Measurements from ENCODE around the gene UBE4B. TPM values are rescaled to one million over a fixed set of nuclear protein-coding genes. Genes with fewer than 3 reads are reported as not detected.
A peak's percentile ranks its signal among the peaks of the same experiment; 100 is the strongest.

UBE4B gene
- total and polyA plus RNA-seq, 2 of the 13 experiments (the other 11 are each of a cell fraction or from before 2014, with no cell fraction given) = 15.2 to 24.8 TPM

DNA sequence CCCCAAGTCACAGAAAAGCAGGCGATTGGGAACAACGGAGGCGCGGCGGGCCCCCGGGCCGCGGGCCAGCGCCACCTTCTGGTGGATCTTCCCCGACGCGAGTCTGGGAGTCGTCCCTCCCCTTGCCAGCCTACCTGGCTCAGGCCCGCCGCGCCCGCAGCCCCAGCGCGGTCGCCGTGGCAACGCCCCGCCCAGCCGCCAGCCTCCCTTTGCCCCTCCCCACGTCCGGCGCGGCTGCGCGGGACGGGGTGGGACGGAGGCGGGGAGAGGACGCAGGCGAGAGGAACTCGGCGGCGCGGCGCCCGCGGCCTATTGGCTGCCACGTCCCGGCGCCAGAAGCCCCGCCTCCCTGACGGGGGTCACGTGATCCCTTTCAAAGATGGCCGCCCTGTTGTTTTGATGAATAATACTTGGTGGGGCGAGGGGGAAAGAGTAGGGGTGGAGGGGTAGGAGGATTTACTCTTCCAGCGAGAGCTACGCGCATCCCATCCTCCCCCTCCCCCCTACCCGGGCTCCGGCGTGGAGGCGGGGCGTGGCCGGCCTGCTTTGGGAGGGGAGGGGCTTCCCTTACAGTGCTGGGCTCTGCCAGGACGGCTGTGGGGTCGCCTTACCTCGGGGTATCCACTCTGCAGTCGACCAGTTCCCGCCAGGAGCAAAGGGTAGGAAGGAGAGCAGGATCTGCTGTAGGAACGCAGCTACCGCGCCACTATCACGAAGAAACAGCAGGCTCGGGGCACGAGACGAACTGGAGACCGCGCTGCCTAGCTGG, at the start of gene UBE4B (continued):
- TF ChIP-seq, protein P1, sequence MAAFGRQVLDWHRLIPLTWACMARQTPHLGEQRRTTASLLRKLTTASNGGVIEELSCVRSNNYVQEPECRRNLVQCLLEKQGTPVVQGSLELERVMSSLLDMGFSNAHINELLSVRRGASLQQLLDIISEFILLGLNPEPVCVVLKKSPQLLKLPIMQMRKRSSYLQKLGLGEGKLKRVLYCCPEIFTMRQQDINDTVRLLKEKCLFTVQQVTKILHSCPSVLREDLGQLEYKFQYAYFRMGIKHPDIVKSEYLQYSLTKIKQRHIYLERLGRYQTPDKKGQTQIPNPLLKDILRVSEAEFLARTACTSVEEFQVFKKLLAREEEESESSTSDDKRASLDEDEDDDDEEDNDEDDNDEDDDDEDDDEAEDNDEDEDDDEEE (CRISPR knock-in tag; IDR thresholded peaks at IDR 0.05) = 0 out of 2 replicates have a peak, but pooled peaks have one; percentile 42
- no peak for TF ChIP-seq ZNF138 (CRISPR knock-in tag; IDR thresholded peaks at IDR 0.05; ENCODE audit: low read depth)
- TF ChIP-seq ZNF674 (CRISPR knock-in tag; IDR thresholded peaks at IDR 0.05; ENCODE audit: low read depth) = no peak
- TF ChIP-seq, protein P2, sequence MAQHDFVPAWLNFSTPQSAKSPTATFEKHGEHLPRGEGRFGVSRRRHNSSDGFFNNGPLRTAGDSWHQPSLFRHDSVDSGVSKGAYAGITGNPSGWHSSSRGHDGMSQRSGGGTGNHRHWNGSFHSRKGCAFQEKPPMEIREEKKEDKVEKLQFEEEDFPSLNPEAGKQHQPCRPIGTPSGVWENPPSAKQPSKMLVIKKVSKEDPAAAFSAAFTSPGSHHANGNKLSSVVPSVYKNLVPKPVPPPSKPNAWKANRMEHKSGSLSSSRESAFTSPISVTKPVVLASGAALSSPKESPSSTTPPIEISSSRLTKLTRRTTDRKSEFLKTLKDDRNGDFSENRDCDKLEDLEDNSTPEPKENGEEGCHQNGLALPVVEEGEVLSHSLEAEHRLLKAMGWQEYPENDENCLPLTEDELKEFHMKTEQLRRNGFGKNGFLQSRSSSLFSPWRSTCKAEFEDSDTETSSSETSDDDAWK (CRISPR knock-in tag; IDR thresholded peaks at IDR 0.05) = no peak
- peak; percentile 71 for TF ChIP-seq RBFOX2 (IDR thresholded peaks at IDR 0.05; ENCODE audit: low read depth, low read length)
- TF ChIP-seq ZNF576 (CRISPR knock-in tag; IDR thresholded peaks at IDR 0.05) = no peak
- TF ChIP-seq BCL3 (CRISPR knock-in tag; IDR thresholded peaks at IDR 0.05) = no peak
- no peak for TF ChIP-seq FOXP1 (IDR thresholded peaks at IDR 0.05)
- TF ChIP-seq FOXP1 (CRISPR knock-in tag; IDR thresholded peaks at IDR 0.05) = no peak
- TF ChIP-seq, protein P3, sequence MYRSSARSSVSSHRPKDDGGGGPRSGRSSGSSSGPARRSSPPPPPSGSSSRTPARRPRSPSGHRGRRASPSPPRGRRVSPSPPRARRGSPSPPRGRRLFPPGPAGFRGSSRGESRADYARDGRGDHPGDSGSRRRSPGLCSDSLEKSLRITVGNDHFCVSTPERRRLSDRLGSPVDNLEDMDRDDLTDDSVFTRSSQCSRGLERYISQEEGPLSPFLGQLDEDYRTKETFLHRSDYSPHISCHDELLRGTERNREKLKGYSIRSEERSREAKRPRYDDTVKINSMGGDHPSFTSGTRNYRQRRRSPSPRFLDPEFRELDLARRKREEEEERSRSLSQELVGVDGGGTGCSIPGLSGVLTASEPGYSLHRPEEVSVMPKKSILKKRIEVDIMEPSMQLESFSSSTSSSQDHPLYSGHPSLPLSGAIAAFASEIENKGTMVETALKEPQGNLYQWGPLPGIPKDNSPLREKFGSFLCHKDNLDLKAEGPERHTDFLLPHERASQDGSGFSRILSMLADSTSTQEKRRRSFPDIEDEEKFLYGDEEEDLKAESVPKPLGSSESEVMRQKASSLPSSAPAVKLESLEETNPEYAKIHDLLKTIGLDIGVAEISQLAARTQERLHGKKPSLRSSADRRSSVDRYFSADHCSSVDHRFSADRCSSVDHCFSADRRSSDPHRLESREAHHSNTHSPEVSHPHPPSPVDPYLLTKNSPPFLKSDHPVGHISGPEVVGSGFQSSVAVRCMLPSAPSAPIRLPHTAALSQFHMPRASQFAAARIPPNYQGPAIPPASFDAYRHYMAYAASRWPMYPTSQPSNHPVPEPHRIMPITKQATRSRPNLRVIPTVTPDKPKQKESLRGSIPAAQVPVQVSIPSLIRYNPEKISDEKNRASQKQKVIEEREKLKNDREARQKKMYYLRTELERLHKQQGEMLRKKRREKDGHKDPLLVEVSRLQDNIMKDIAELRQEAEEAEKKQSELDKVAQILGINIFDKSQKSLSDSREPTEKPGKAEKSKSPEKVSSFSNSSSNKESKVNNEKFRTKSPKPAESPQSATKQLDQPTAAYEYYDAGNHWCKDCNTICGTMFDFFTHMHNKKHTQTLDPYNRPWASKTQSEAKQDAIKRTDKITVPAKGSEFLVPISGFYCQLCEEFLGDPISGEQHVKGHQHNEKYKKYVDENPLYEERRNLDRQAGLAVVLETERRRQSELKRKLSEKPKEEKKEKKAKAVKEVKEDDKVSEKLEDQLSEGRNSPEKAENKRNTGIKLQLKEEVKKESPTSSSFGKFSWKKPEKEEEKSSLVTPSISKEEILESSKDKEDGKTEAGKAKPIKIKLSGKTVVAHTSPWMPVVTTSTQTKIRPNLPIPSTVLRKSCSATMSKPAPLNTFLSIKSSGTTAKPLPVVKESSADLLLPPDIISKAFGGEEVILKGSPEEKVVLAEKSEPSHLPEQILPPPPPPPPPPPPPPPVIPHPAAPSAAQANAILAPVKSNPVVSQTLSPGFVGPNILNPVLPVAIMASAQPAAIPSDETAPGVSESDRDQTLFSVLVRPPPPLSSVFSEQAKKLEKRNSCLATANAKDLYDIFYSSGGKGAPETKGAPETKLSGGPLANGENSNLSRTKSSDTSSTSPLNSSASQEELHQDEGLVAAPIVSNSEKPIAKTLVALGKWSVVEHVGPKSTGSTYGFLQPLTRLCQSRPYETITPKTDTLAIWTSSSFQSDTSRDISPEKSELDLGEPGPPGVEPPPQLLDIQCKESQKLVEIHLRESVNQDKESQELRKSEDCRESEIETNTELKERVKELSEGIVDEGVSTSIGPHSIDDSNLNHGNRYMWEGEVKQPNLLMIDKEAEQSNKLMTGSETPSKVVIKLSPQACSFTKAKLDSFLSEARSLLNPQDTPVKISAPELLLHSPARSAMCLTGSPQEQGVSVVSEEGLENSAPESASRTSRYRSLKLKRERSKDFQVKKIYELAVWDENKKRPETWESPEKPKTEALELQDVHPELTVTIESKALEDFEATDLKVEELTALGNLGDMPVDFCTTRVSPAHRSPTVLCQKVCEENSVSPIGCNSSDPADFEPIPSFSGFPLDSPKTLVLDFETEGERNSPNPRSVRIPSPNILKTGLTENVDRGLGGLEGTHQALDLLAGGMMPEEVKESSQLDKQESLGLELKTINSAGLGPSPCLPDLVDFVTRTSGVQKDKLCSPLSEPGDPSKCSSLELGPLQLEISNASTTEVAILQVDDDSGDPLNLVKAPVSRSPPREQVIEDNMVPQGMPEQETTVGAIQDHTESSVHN (CRISPR knock-in tag; IDR thresholded peaks at IDR 0.05) = no peak
- TF ChIP-seq ZKSCAN5 (CRISPR knock-in tag; IDR thresholded peaks at IDR 0.05) = no peak
- peak; percentile 20; the same call in 1 of the 2 replicates for TF ChIP-seq REPIN1 (CRISPR knock-in tag; IDR thresholded peaks at IDR 0.05; ENCODE audit: borderline replicate concordance, low read depth)
- TF ChIP-seq ZNF703 (CRISPR knock-in tag; IDR thresholded peaks at IDR 0.05; ENCODE audit: borderline replicate concordance) = no peak

Data from HepG2 (cell line).